GM19452 (cell line): ENCODE data around the gene CD276.
"Not testable (repeated sequence)": the region's sequence is repeated elsewhere in the genome, so short reads cannot be mapped to it uniquely, and the experiment has no call there.

ENCODE experiments used
- ATAC-seq: cut with Tn5 transposase; IDR thresholded peaks from one replicate; pipeline ENCODE4 v1.9.1; 2021; ENCODE audit not compliant: unreplicated experiment

Gene CD276

GRCh38 chr15:73709686-73710085 lies 25.5 kb downstream of the CD276 start:
- no peak for ATAC-seq

GRCh38 chr15:73710321-73710720 lies 26.1 kb downstream of the CD276 start:
- ATAC-seq = no peak

GRCh38 chr15:73711526-73711925 lies 27.3 kb downstream of the CD276 start:
- ATAC-seq = no peak

- ATAC-seq = no peak
These were observed 27.9 kb downstream of the CD276 start for GRCh38 chr15:73712107-73712506.

- ATAC-seq = no peak
These were observed 30.6 kb downstream of the CD276 start for GRCh38 chr15:73714695-73715301.

GRCh38 chr15:73715417-73715816 lies 31.2 kb downstream of the CD276 start:
- no peak for ATAC-seq

- no peak for ATAC-seq
These were observed 32.2 kb downstream of the CD276 start for GRCh38 chr15:73716417-73716816.

GRCh38 chr15:73717206-73717605 lies 33.0 kb downstream of the CD276 start:
- ATAC-seq = no peak

- no peak for ATAC-seq
These were observed 33.6 kb downstream of the CD276 start for GRCh38 chr15:73717802-73718201.

- ATAC-seq = no peak
These were observed 34.5 kb downstream of the CD276 start for GRCh38 chr15:73718694-73719093.

- ATAC-seq = no peak
These were observed 38.2 kb downstream of the CD276 start for GRCh38 chr15:73722425-73722824.

GRCh38 chr15:73723191-73723590 lies 39.0 kb downstream of the CD276 start:
- no peak for ATAC-seq

GRCh38 chr15:73724212-73724611 lies 40.0 kb downstream of the CD276 start:
- no peak for ATAC-seq

GRCh38 chr15:73727330-73727976 lies 43.3 kb downstream of the CD276 start:
- no peak for ATAC-seq

GRCh38 chr15:73732051-73732450 lies 47.9 kb downstream of the CD276 start:
- ATAC-seq = not testable (repeated sequence)

- no peak for ATAC-seq
These were observed 48.7 kb downstream of the CD276 start for GRCh38 chr15:73732930-73733329.

- ATAC-seq = no peak
These were observed 53.4 kb downstream of the CD276 start for GRCh38 chr15:73737535-73737934.

GRCh38 chr15:73740152-73741048 lies 56.2 kb downstream of the CD276 start:
- no peak for ATAC-seq

- ATAC-seq = no peak
These were observed 57.2 kb downstream of the CD276 start for GRCh38 chr15:73741321-73741836.

GRCh38 chr15:73744293-73744692 lies 60.1 kb downstream of the CD276 start:
- no peak for ATAC-seq

- no peak for ATAC-seq
These were observed 60.9 kb downstream of the CD276 start for GRCh38 chr15:73745073-73745472.

GRCh38 chr15:73746261-73746660 lies 62.1 kb downstream of the CD276 start:
- ATAC-seq = no peak
